Neuronal stem cell (in vitro differentiated cells): Measurements from ENCODE around the gene PDE8A.

ENCODE experiments used
- DNase-seq: peaks from one replicate; pipeline ENCODE4 v3.0.0-alpha.2; 2013; ENCODE audit warnings: low spot score
- H2AFZ ChIP-seq: one replicate; pipeline ENCODE4 v1.6.1; 2013; ENCODE audit warnings: mild to moderate bottlenecking, low read length, inconsistent platforms
- H2AK5ac ChIP-seq: 2 replicates; pipeline ENCODE4 v1.6.1; 2013; ENCODE audit warnings: low read depth, mild to moderate bottlenecking, inconsistent platforms, low read length, moderate library complexity, mixed read lengths
- H2BK120ac ChIP-seq: 2 replicates; pipeline ENCODE4 v1.6.1; 2013; ENCODE audit warnings: low read depth, mild to moderate bottlenecking, inconsistent platforms, low read length, moderate library complexity, mixed read lengths
- H2BK12ac ChIP-seq: one replicate; pipeline ENCODE4 v1.6.1; 2013; ENCODE audit warnings: low read length, inconsistent platforms
- H2BK15ac ChIP-seq: 2 replicates; pipeline ENCODE4 v1.6.1; 2013; ENCODE audit warnings: mild to moderate bottlenecking, low read length, inconsistent platforms, mixed read lengths
- H2BK5ac ChIP-seq: one replicate; pipeline ENCODE4 v1.6.1; 2013; ENCODE audit warnings: inconsistent platforms, mild to moderate bottlenecking, low read length, moderate library complexity
- H3K14ac ChIP-seq: one replicate; pipeline ENCODE4 v1.6.1; 2013; ENCODE audit warnings: low read length, inconsistent platforms
- H3K18ac ChIP-seq: 2 replicates; pipeline ENCODE4 v1.6.1; 2013; ENCODE audit warnings: low read length, inconsistent platforms
- H3K23ac ChIP-seq: 2 replicates; pipeline ENCODE4 v1.6.1; 2013; ENCODE audit warnings: low read depth, mild to moderate bottlenecking, mixed read lengths, low read length, inconsistent platforms; ENCODE audit not compliant: poor library complexity
- H3K27ac ChIP-seq: replicated peaks from 3 replicates; pipeline ENCODE4 v1.5.1; 2013; ENCODE audit warnings: low read length, inconsistent platforms
- H3K27me3 ChIP-seq, 3 experiments: 2 replicates each; pipeline ENCODE4 v1.6.1; 2013; ENCODE audit warnings: low read length in 3 of 3, mild to moderate bottlenecking in 2 of 3, inconsistent platforms in 1 of 3, low read depth in 1 of 3, mixed read lengths in 1 of 3, moderate library complexity in 1 of 3; ENCODE audit not compliant: control insufficient read depth in 3 of 3, insufficient read depth in 3 of 3
- H3K36me3 ChIP-seq, 2 donors: replicated peaks in 1 of 2; 2 replicates each; pipeline ENCODE4 v1.6.1; 2013; ENCODE audit warnings: low read length in 2 of 2; ENCODE audit not compliant: control insufficient read depth in 2 of 2, insufficient read depth in 2 of 2
- H3K4ac ChIP-seq: 2 replicates; pipeline ENCODE4 v1.6.1; 2013; ENCODE audit warnings: inconsistent platforms, mild to moderate bottlenecking, low read length, moderate library complexity
- H3K4me1 ChIP-seq, 2 donors: 1 replicate in 1 of 2; 2 replicates in 1 of 2; pipeline ENCODE4 v1.6.1; 2013; ENCODE audit warnings: low read length in 2 of 2, low read depth in 1 of 2; ENCODE audit not compliant: control insufficient read depth in 2 of 2, insufficient read depth in 1 of 2
- H3K4me2 ChIP-seq: one replicate; pipeline ENCODE4 v1.6.1; 2013; ENCODE audit warnings: mild to moderate bottlenecking, low read length, inconsistent platforms; ENCODE audit not compliant: insufficient read depth, poor library complexity, severe bottlenecking
- H3K4me3 ChIP-seq, 2 donors: 2 replicates each; pipeline ENCODE4 v1.5.1; 2013; ENCODE audit warnings: low read length in 2 of 2, mild to moderate bottlenecking in 2 of 2, inconsistent platforms in 1 of 2, moderate library complexity in 1 of 2
- H3K79me1 ChIP-seq: one replicate; pipeline ENCODE4 v1.6.1; 2013; ENCODE audit warnings: low read depth, mild to moderate bottlenecking, inconsistent platforms, low read length, moderate library complexity
- H3K9ac ChIP-seq: one replicate; pipeline ENCODE4 v1.6.1; 2013; ENCODE audit warnings: mild to moderate bottlenecking, low read depth, low read length, inconsistent platforms; ENCODE audit not compliant: poor library complexity
- H3K9me3 ChIP-seq, 2 donors: replicated peaks in 1 of 2; 2 replicates each; pipeline versions ENCODE3 to v1.6.1; 2013; ENCODE audit warnings: low read length in 2 of 2, mild to moderate bottlenecking in 2 of 2, inconsistent platforms in 1 of 2, low read depth in 1 of 2, mixed read lengths in 1 of 2, moderate library complexity in 1 of 2; ENCODE audit not compliant: control insufficient read depth in 2 of 2, insufficient read depth in 1 of 2
- H4K8ac ChIP-seq: one replicate; pipeline ENCODE4 v1.6.1; 2013; ENCODE audit warnings: low read depth, mild to moderate bottlenecking, inconsistent platforms, low read length, moderate library complexity
- H4K91ac ChIP-seq: one replicate; pipeline ENCODE4 v1.6.1; 2013; ENCODE audit warnings: low read length, low read depth, mild to moderate bottlenecking, inconsistent platforms; ENCODE audit not compliant: poor library complexity
- WGBS, 2 donors: extraction: QIAGEN DNeasy Blood & Tissue Kit; methylation state at CpG; one replicate each; pipeline ENCODE4 v1.1.7; 2013; ENCODE audit warnings: missing lambda C conversion rate in 2 of 2, mixed read lengths in 1 of 2; ENCODE audit not compliant: insufficient read length in 2 of 2, insufficient replicate concordance in 1 of 2; ENCODE audit errors: extremely low coverage in 2 of 2; 5-methylcytosine and 5-hydroxymethylcytosine counted together

Gene PDE8A

GRCh38 chr15:85097725-85098124, 116.1 kb downstream of the PDE8A start:
- WGBS, 2 donors, result no CpG with 5 or more reads among the region's 2 CpGs
- Histone ChIP-seq H3K27ac (no peak overlapping the region), H3K27me3 (no peaks in the 10 kb centered on the region)

GRCh38 chr15:85099195-85099803, 117.6 kb downstream of the PDE8A start:
- no peaks in the 10 kb centered on the region for H3K79me1 ChIP-seq
- H4K91ac ChIP-seq, result no peak overlapping the region
- H2AFZ ChIP-seq, result no peak overlapping the region
- H2BK12ac ChIP-seq, result no peak overlapping the region
- no peak overlapping the region for H3K23ac ChIP-seq
- no peaks in the 10 kb centered on the region for H3K36me3 ChIP-seq
- H3K4me2 ChIP-seq, result no peak overlapping the region
- H3K4me3 ChIP-seq, result no peak overlapping the region
- H3K14ac ChIP-seq, result no peak overlapping the region
- H3K4ac ChIP-seq, result no peak overlapping the region
- no peak overlapping the region for H2BK120ac ChIP-seq
- no peak overlapping the region for H2BK15ac ChIP-seq
- no peak overlapping the region for H3K9ac ChIP-seq
- WGBS, 2 donors, result no CpG with 5 or more reads among the region's 10 CpGs
- DNase-seq, result no peak
- H3K27me3 ChIP-seq, result no peaks in the 10 kb centered on the region
- H2BK5ac ChIP-seq, result no peak overlapping the region
- no peaks in the 10 kb centered on the region for H3K9me3 ChIP-seq
- H3K4me1 ChIP-seq, result no peaks in the 10 kb centered on the region
- no peak overlapping the region for H4K8ac ChIP-seq
- no peak overlapping the region for H2AK5ac ChIP-seq
- H3K27ac ChIP-seq, result no peak overlapping the region
- no peak overlapping the region for H3K18ac ChIP-seq

More at GRCh38 chr15:85097725-85098124, 116.1 kb downstream of the PDE8A start:
- Histone ChIP-seq H3K18ac (no peak overlapping the region), H3K4me3 (no peak overlapping the region), H3K14ac (no peak overlapping the region), H3K4ac (no peak overlapping the region), H2BK5ac (no peak overlapping the region), H2AFZ (no peak overlapping the region), H3K9ac (no peak overlapping the region), H4K8ac (no peak overlapping the region), H2AK5ac (no peak overlapping the region), H3K9me3 (no peaks in the 10 kb centered on the region), H3K4me1 (no peaks in the 10 kb centered on the region), H4K91ac (no peak overlapping the region), H3K79me1 (no peaks in the 10 kb centered on the region), H2BK15ac (no peak overlapping the region), H3K4me2 (no peak overlapping the region), H2BK12ac (no peak overlapping the region), H3K23ac (no peak overlapping the region), H2BK120ac (no peak overlapping the region), H3K36me3 (no peaks in the 10 kb centered on the region)
- DNase-seq, result no peak

GRCh38 chr15:85100186-85100937, 118.7 kb downstream of the PDE8A start:
- Histone ChIP-seq H3K9ac (no peak overlapping the region), H3K9me3 (no peaks in the 10 kb centered on the region), H3K23ac (no peak overlapping the region), H3K18ac (no peak overlapping the region), H3K27me3 (no peaks in the 10 kb centered on the region), H3K79me1 (no peaks in the 10 kb centered on the region), H2AFZ (no peak overlapping the region), H2BK120ac (no peak overlapping the region), H2BK12ac (no peak overlapping the region), H3K4me2 (no peak overlapping the region), H4K91ac (no peak overlapping the region), H2BK5ac (no peak overlapping the region), H3K4me1 (no peaks in the 10 kb centered on the region), H3K27ac (no peak overlapping the region), H4K8ac (no peak overlapping the region), H3K4me3 (no peak overlapping the region), H2AK5ac (no peak overlapping the region), H2BK15ac (no peak overlapping the region), H3K36me3 (no peaks in the 10 kb centered on the region), H3K4ac (no peak overlapping the region), H3K14ac (no peak overlapping the region)
- DNase-seq, result no peak
- no CpG with 5 or more reads among the region's 10 CpGs for WGBS, 2 donors

GRCh38 chr15:85104584-85104983, 122.9 kb downstream of the PDE8A start:
- Histone ChIP-seq H3K14ac (no peak overlapping the region), H2BK5ac (no peak overlapping the region), H3K9me3 (no peaks in the 10 kb centered on the region), H2BK120ac (no peak overlapping the region), H4K91ac (no peak overlapping the region), H3K4me2 (no peak overlapping the region), H3K4me1 (no peaks in the 10 kb centered on the region), H3K4ac (no peak overlapping the region), H2BK12ac (no peak overlapping the region), H3K36me3 (no peaks in the 10 kb centered on the region), H3K9ac (no peak overlapping the region), H3K23ac (no peak overlapping the region), H2BK15ac (no peak overlapping the region), H3K27ac (no peak overlapping the region), H3K4me3 (no peak overlapping the region), H3K79me1 (no peaks in the 10 kb centered on the region), H3K27me3 (no peaks in the 10 kb centered on the region), H2AK5ac (no peak overlapping the region), H3K18ac (no peak overlapping the region), H4K8ac (no peak overlapping the region), H2AFZ (no peak overlapping the region)
- WGBS, 2 donors, result no CpG with 5 or more reads among the region's 2 CpGs
- DNase-seq, result no peak
